ENCODE data around the gene B3GALT4.

DNA sequence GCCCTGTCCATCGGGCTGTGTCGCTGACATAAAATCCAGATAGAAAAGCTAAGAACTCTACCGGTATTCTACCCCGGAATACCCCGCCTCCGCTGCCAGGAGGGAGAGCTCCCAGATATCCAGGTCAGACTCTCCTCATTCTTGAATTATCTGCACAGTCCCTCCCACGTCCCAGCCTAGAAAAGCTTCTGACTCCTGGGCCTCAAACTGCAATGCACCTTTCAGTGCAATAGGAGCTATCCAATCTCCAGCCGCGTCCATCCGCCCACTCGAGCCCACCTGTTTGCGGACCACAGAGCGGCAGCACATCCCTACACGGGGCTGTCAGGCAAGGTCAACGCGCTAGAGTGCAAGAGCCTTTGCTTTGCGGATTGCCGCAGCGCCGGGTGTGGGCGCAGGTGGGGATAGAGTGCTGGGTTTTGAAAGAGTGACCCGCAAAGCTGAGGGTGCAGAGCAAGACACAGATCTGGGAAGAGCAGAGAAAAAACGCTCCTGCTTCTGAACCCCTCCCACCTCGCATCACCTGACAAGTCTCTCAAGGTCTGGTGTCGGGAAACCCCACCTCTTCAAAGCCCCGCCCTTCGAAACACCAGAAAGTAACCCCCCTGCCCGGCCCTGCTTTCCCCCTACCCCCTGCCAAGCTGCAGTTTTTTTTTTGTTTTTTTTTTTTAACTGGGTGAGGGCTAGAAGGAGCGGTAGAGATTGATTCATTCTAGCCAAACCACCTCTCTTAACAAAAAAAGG, 35.6 kb downstream of the B3GALT4 start:
- TF ChIP-seq, protein P1, sequence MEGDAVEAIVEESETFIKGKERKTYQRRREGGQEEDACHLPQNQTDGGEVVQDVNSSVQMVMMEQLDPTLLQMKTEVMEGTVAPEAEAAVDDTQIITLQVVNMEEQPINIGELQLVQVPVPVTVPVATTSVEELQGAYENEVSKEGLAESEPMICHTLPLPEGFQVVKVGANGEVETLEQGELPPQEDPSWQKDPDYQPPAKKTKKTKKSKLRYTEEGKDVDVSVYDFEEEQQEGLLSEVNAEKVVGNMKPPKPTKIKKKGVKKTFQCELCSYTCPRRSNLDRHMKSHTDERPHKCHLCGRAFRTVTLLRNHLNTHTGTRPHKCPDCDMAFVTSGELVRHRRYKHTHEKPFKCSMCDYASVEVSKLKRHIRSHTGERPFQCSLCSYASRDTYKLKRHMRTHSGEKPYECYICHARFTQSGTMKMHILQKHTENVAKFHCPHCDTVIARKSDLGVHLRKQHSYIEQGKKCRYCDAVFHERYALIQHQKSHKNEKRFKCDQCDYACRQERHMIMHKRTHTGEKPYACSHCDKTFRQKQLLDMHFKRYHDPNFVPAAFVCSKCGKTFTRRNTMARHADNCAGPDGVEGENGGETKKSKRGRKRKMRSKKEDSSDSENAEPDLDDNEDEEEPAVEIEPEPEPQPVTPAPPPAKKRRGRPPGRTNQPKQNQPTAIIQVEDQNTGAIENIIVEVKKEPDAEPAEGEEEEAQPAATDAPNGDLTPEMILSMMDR (IDR thresholded peaks at IDR 0.05): no peak
- no peak for TF ChIP-seq ZFX (IDR thresholded peaks at IDR 0.05; ENCODE audit: borderline replicate concordance)
